Measurements from ENCODE around the gene PROB1. TPM values are rescaled to one million over a fixed set of nuclear protein-coding genes. Genes with fewer than 3 reads are reported as not detected.

The PROB1 gene
- total RNA-seq, 1 experiment from 2014 or later, result 1.9 TPM

DNA sequence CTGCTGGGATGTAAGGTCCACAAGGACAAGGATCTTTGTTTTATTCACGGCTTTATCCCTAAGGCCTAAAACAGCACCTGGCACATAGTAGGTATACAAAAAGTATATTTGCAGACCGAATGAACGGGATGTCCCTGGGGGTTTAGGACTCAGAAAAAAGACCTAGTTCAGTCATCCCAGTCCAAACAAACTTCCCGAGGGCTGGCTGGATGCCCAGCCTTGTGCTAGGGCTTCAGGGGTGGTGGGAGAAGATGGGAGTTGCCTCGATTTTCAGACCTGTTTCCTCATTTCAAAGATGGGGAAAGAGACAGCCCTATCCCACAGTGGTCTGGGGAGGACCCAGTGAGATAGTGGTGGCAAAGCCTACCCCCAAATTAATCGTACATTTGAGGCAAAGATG, 3.0 kb upstream of the PROB1 start:
- H3K4me3 Mint-ChIP-seq (ENCODE audit: low read depth, unreplicated experiment), result no peak overlapping the region
- CTCF ChIA-PET, result no interaction called here
- H3K36me3 Mint-ChIP-seq (ENCODE audit: insufficient read depth, unreplicated experiment), result peaks cover 16% of the 10 kb centered on the region
- no peak overlapping the region for H3K27ac Mint-ChIP-seq (ENCODE audit: unreplicated experiment)
- TF ChIP-seq, protein P1, sequence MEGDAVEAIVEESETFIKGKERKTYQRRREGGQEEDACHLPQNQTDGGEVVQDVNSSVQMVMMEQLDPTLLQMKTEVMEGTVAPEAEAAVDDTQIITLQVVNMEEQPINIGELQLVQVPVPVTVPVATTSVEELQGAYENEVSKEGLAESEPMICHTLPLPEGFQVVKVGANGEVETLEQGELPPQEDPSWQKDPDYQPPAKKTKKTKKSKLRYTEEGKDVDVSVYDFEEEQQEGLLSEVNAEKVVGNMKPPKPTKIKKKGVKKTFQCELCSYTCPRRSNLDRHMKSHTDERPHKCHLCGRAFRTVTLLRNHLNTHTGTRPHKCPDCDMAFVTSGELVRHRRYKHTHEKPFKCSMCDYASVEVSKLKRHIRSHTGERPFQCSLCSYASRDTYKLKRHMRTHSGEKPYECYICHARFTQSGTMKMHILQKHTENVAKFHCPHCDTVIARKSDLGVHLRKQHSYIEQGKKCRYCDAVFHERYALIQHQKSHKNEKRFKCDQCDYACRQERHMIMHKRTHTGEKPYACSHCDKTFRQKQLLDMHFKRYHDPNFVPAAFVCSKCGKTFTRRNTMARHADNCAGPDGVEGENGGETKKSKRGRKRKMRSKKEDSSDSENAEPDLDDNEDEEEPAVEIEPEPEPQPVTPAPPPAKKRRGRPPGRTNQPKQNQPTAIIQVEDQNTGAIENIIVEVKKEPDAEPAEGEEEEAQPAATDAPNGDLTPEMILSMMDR (IDR thresholded peaks at IDR 0.05; ENCODE audit: unreplicated experiment), result no peak
- peaks cover 13% of the 10 kb centered on the region for H3K4me1 Mint-ChIP-seq (ENCODE audit: low read depth, unreplicated experiment)
- intact Hi-C loops (cut with micrococcal nuclease; ENCODE audit: unreplicated experiment), result no loop called here
- no peak for DNase-seq
- no peaks in the 10 kb centered on the region for H3K9me3 Mint-ChIP-seq (ENCODE audit: low read depth, unreplicated experiment)
- H3K27me3 Mint-ChIP-seq (ENCODE audit: unreplicated experiment), result no peaks in the 10 kb centered on the region
- BruUV-seq (replicated peaks), result no TSS peak

DNA sequence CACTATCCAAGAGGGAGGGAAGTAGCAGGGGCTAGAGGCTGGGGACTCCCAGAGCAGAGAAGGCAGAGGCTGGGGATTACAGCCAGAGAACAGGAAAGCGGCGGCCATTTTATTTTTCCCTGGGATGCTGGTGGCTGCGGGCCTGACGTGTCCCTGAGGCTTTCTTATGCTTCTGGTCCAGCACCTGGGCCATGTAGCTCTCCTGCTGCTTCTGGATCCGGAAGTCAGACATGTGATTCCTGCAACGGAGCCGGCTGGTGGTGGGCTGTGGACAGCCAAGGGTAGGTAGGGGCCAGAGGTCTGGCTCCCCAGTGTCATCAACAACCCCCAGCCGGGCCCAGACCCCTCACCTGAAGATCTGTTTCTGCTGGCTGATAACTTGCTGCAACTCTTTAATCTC, 1.8 kb upstream of the PROB1 start:
- CTCF ChIA-PET, result no interaction called here

DNA sequence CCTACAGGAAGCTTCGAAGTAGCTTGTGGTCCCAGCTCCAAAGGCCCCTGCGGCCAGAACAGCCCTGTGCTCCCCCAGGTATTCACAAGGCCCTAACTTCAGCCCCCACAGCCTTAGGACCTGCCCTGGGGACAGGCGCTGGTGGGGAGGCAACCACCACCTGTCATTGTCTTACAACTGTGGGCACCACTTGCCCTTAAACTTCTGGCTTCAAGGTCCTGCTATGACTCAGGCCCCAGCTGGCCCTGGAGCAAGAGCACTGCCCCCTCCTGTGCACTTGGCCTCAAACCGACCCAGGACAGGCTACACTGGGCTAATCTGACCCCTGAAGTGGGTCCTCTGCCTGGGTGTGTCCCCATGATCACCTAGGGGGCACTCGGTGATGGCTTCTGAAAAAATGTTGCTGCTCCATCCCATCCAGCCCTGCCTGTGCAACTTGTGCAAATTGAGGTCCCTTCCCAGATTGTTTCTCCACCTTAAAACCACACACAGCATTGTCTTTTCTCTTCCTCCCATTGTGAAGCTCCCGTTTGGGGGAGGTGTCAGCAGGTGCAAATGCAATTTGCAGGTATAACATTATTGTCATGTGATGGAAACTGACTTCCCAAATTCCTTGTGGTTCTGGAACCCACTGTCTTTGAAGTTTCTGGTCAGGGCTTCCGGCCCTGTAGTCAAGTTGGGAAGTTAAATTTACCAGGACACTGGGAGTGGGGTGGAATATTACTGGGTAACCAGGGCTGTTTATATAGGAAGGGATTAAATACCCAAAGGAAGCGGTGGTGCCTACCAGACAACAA, 1.1 kb upstream of the PROB1 start:
- H3K36me3 Mint-ChIP-seq (ENCODE audit: insufficient read depth, unreplicated experiment), result peaks cover 27% of the 10 kb centered on the region
- peaks cover 17% of the 10 kb centered on the region for H3K4me1 Mint-ChIP-seq (ENCODE audit: low read depth, unreplicated experiment)
- DNase-seq, result no peak
- TF ChIP-seq, protein P1 (IDR thresholded peaks at IDR 0.05; ENCODE audit: unreplicated experiment), result no peak
- no peaks in the 10 kb centered on the region for H3K9me3 Mint-ChIP-seq (ENCODE audit: low read depth, unreplicated experiment)
- no peak overlapping the region for H3K27ac Mint-ChIP-seq (ENCODE audit: unreplicated experiment)
- H3K4me3 Mint-ChIP-seq (ENCODE audit: low read depth, unreplicated experiment), result no peak overlapping the region
- intact Hi-C loops (cut with micrococcal nuclease; ENCODE audit: unreplicated experiment), result no loop called here
- no TSS peak for BruUV-seq (replicated peaks)
- no peaks in the 10 kb centered on the region for H3K27me3 Mint-ChIP-seq (ENCODE audit: unreplicated experiment)
- CTCF ChIA-PET, result no interaction called here

More for the DNA sequence above, 1.8 kb upstream of the PROB1 start:
- H3K4me1 Mint-ChIP-seq (ENCODE audit: low read depth, unreplicated experiment), result peaks cover 10% of the 10 kb centered on the region
- H3K27ac Mint-ChIP-seq (ENCODE audit: unreplicated experiment), result no peak overlapping the region
- intact Hi-C loops (cut with micrococcal nuclease; ENCODE audit: unreplicated experiment), result no loop called here
- DNase-seq, result no peak
- no peaks in the 10 kb centered on the region for H3K9me3 Mint-ChIP-seq (ENCODE audit: low read depth, unreplicated experiment)
- no peak overlapping the region for H3K4me3 Mint-ChIP-seq (ENCODE audit: low read depth, unreplicated experiment)
- H3K36me3 Mint-ChIP-seq (ENCODE audit: insufficient read depth, unreplicated experiment), result peaks cover 23% of the 10 kb centered on the region
- no TSS peak for BruUV-seq (replicated peaks)
- no peaks in the 10 kb centered on the region for H3K27me3 Mint-ChIP-seq (ENCODE audit: unreplicated experiment)
- TF ChIP-seq, protein P1 (IDR thresholded peaks at IDR 0.05; ENCODE audit: unreplicated experiment), result no peak

DNA sequence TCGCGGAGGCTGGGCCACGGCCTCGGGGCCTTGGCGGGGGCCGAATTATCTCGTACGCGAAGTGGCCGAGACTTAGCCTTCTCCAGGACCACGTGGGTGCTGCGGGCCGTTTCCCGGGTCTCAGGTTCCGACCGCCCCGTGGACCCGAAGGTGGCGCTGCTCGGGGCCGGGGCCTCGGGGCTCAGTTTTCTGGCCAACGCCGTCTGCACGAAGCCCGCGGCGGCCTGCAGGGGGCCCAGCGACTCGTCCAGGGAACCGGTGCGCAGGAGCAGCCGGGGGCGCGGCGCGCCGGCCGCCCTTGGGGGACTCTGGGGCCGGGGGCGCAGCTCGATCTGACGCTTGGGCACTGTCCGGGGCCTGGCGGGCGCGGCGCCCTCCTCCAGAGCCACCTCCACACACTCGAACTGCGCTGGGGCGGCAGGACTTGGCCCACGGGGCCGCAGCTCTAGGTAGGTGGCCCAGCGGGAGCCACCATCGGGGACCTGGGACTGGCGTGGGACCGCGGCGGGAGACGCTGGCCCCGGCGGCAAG, 716 bp downstream of the PROB1 start:
- BruUV-seq (replicated peaks), result no TSS peak
- Mint-ChIP-seq H3K4me1 (ENCODE audit: low read depth, unreplicated experiment) (peaks cover 23% of the 10 kb centered on the region), H3K4me3 (ENCODE audit: low read depth, unreplicated experiment) (no peak overlapping the region), H3K27me3 (ENCODE audit: unreplicated experiment) (no peaks in the 10 kb centered on the region), H3K27ac (ENCODE audit: unreplicated experiment) (no peak overlapping the region), H3K9me3 (ENCODE audit: low read depth, unreplicated experiment) (no peaks in the 10 kb centered on the region), H3K36me3 (ENCODE audit: insufficient read depth, unreplicated experiment) (peaks cover 22% of the 10 kb centered on the region)
- TF ChIP-seq, protein P1 (IDR thresholded peaks at IDR 0.05; ENCODE audit: unreplicated experiment), result no peak
- CTCF ChIA-PET, result no interaction called here
- no peak for DNase-seq
- intact Hi-C loops (cut with micrococcal nuclease; ENCODE audit: unreplicated experiment), result loop anchor here (5.0 kb wide), 1 partner anchor 52 kb away; the partner anchor contains the start of gene PAIP2
